OCI-M2 (cell line): Measurements from ENCODE around the gene WNT9B.
A peak's percentile ranks its signal among the peaks of the same experiment; 100 is the strongest.
"Not testable (repeated sequence)": the region's sequence is repeated elsewhere in the genome, so short reads cannot be mapped to it uniquely, and the experiment has no call there.

ENCODE experiments used
- DNase-seq: peaks from one replicate; lab custom pipeline; 2025; ENCODE audit not compliant: unreplicated experiment; lab: John Stamatoyannopoulos, UW

Gene WNT9B

GRCh38 chr17:46908068-46908737, 56.8 kb downstream of the WNT9B start:
- DNase-seq = no peak

- no peak for DNase-seq
Observed at GRCh38 chr17:46910179-46910927, 59.0 kb downstream of the WNT9B start.

DNA sequence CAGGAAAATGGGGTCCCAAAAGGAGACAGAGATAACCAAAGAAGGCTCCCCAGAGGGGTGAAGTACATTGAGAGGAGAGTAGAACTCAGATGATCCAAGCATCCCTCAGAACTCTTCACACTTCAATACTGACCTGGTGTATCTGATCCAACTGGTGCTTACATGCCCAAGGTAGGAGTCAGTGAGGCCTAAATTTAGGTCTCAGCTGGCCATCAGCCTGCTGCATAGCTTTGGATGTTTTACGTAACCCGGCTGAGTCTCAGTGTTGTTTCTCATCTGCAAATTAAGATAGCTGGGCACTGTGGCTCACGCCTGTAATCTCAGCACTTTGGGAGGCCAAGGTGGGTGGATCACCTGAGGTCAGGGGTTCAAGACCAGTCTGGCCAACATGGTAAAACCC, 59.9 kb downstream of the WNT9B start:
- DNase-seq = no peak

- no peak for DNase-seq
Observed at GRCh38 chr17:46915596-46915995, 64.2 kb downstream of the WNT9B start.

GRCh38 chr17:46916211-46916610, 64.8 kb downstream of the WNT9B start:
- no peak for DNase-seq

GRCh38 chr17:46916623-46917022, 65.2 kb downstream of the WNT9B start:
- DNase-seq = no peak

GRCh38 chr17:46917041-46917440, 65.7 kb downstream of the WNT9B start:
- no peak for DNase-seq

GRCh38 chr17:46917516-46917915, 66.1 kb downstream of the WNT9B start:
- no peak for DNase-seq

DNA sequence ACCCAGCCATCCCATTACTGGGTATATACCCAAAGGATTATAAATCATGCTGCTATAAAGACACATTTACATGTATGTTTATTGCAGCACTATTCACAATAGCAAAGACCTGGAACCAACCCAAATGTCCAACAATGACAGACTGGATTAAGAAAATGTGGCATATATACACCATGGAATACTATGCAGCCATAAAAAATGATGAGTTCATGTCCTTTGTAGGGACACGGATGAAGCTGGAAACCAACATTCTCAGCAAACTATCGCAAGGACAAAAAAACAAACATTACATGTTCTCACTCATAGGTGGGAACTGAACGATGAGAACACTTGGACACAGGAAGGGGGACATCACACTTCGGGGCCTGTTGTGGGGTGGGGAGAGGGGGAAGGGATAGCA, 70.6 kb downstream of the WNT9B start:
- DNase-seq = not testable (repeated sequence)

DNA sequence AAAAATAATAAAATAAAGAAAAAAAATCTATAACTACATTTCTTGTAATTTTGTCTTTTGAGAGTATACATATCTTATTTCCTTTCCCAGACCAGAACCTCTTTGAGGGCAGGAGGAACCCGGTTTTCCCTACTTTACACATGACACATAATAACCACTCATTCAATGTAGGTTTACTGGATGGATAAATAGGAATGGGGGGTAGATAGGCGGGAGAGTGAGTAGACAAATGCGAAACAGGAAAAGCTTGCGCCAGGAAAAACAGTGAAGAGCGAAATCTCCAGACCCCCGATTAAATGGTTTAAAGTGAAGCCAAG, 71.1 kb downstream of the WNT9B start:
- no peak for DNase-seq

GRCh38 chr17:46922804-46923635, 71.6 kb downstream of the WNT9B start, which contains the start of gene GOSR2:
TSS of gene GOSR2 (plus strand) at chr17:46923160. CDS start at chr17:46923193, 33 bp downstream.
- DNase-seq = peak; percentile 72

GRCh38 chr17:46925185-46925868, 73.9 kb downstream of the WNT9B start:
- no peak for DNase-seq

GRCh38 chr17:46928467-46929261, 77.3 kb downstream of the WNT9B start:
- DNase-seq = no peak

GRCh38 chr17:46929413-46929812, 78.0 kb downstream of the WNT9B start:
- DNase-seq = no peak

DNA sequence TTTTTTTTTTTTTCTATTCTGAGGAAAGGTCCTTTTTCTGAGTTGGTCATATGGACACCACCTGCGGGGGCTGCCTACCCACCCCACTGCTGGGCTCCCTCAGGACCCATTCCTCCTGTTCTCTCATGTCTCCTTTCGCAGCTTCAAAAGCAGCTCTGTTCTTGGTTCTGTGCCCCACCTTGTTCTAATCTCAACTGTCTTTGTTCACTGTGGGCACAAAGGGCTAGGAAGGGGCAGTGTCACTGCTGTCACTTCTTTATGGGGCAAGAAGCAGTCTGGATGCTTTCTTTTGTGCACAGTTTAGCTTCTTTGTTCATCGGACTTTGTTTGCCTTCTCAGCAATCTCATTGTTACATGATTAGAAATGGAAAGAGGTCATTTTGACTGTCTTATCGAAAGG, 78.7 kb downstream of the WNT9B start:
- DNase-seq = no peak

- no peak for DNase-seq
Observed at GRCh38 chr17:46931596-46931995, 80.2 kb downstream of the WNT9B start.

DNA sequence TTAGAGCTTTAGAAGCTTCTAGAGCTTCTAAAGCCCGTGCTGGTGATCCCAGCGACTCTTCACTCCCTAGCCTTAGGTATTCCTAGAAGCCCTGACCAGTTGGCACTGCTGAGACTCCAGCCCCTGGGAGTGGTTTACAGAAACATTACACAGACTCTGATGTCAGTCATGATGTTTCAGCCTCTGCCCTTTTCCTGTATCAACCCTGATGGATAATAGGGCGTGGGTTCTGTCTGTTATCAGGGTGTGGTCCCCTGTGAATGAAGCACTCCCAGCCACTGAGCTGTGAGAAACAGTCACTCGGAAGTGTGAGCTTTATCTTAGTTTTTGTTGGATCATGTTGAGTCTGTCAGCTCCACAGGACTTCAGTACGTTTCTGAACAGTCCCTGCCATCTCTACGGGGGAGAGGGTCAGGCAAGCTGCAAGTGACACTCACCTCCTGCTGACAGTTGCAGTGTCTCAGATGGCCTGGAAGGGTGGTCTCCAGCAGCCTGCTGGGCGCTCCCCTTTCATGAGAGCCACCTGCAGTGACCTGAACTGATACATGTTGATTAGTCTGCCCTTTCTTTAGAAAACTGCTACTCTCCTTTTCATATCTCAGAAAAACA, 84.4 kb downstream of the WNT9B start:
- DNase-seq = no peak
